GM12872 (cell line): ENCODE results near the gene UCHL5.

Experiments
- TF ChIP-seq, protein P1 (sequence below): IDR thresholded peaks from 3 replicates; pipeline ENCODE4 v1.5.1; 2011; ENCODE audit warnings: low read depth, mild to moderate bottlenecking, low read length, moderate library complexity; ENCODE audit not compliant: insufficient read depth

UCHL5 gene

DNA sequence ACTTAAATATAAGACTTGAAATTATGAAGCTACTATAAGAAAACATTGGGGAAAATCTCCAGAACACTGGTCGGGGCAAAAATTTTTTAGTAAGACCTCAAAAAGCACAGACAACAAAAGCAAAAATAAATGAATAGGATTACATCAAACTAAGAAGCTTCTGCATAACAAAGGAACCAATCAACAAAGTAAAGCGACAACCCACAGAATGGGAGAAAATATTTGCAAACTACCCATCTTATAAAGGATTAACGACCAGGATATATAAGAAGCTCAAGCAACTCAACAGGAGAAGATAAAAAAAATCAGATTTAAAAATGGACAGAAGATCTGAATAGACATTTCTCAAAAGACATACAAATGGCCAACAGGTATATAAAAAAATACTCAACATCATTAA, 19.1 kb downstream of the UCHL5 start:
- TF ChIP-seq, protein P1, sequence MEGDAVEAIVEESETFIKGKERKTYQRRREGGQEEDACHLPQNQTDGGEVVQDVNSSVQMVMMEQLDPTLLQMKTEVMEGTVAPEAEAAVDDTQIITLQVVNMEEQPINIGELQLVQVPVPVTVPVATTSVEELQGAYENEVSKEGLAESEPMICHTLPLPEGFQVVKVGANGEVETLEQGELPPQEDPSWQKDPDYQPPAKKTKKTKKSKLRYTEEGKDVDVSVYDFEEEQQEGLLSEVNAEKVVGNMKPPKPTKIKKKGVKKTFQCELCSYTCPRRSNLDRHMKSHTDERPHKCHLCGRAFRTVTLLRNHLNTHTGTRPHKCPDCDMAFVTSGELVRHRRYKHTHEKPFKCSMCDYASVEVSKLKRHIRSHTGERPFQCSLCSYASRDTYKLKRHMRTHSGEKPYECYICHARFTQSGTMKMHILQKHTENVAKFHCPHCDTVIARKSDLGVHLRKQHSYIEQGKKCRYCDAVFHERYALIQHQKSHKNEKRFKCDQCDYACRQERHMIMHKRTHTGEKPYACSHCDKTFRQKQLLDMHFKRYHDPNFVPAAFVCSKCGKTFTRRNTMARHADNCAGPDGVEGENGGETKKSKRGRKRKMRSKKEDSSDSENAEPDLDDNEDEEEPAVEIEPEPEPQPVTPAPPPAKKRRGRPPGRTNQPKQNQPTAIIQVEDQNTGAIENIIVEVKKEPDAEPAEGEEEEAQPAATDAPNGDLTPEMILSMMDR: no peak

DNA sequence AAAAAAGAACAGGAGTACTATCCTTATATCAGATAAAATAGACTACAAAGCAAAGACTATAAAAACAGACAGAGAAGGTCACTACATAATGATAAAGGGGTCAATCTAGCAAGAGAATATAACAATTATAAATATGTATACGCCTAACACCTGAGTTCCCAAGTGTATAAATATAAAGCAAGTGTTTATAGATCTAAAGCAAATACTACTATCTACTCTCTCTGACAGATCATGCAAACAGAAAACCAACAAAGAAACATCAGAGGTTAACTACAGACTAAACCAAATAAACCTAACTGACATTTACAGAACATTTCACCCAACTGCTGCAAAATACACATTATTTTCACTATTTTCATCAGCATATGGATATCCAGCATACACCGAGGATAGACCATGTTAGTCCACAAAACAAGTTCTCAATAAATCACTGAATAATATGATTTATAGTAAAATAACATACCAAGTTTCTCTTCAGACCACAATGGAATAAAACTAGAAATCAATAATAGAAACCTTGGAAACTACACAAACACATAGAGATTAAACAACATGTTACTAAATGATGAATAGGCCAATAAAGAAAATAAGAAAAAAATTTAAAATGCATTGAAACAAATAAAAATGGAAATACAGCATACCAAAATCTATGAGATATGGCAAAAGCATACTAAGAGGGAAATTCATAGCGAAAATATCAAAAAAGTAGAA, 22.7 kb downstream of the UCHL5 start:
- TF ChIP-seq, protein P1: no peak

DNA sequence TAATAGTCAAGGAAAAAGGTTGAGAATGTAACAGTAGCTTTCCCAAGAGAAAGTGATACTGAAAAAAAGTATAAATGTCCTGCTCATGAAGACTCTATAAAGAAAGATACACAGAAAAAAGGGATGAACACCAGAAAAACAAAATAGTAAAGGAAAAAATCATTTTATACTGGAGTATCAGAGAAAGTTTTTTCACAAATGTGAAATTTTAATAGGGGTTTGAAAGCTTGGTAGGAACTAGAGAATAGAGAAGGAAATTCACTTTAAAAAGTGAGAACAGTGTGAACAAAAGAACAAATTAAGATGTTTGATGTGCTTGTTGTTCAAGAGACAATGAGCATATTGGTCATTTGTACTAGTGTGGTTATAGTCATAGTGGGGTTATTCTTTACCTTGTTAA, 25.6 kb downstream of the UCHL5 start:
- TF ChIP-seq, protein P1: no peak

DNA sequence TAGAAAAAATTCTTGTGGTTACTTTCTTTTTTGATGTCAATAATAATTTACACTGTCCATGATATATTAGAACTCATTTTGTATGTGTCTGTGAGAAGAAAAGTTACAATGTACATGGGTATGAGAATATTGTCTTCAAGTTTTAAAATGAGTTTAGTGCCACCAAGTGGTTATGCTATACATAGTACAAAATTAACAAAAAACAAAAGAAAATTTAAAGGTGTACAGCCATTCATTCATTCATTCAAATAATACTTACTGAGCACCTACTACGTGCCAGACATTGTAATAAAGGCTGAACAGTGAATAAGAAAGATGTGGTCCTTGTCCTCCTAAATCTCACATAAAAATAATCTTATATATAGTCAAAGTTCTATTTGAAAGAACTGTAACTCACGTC, 27.7 kb downstream of the UCHL5 start:
- TF ChIP-seq, protein P1: peak; percentile 20; the same call in 1 of the 3 replicates

DNA sequence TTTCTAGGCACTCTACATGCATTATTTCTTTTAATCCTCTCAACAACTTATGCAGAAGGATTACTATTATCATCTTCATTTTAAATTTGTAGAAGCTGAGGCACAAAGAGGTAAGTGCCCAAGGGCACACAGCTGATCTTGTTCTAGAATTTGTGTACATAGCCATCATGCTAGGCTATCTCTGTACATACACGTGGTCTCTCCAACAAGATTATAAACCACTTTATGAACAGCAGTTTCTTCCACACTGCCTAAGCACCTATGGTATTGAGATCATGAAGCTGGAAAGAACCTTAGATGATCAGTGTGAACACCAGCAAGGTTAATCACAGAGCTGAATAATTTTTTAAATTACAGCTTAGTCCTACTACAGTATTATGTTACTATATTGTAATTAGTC, 28.9 kb downstream of the UCHL5 start:
- TF ChIP-seq, protein P1: no peak

DNA sequence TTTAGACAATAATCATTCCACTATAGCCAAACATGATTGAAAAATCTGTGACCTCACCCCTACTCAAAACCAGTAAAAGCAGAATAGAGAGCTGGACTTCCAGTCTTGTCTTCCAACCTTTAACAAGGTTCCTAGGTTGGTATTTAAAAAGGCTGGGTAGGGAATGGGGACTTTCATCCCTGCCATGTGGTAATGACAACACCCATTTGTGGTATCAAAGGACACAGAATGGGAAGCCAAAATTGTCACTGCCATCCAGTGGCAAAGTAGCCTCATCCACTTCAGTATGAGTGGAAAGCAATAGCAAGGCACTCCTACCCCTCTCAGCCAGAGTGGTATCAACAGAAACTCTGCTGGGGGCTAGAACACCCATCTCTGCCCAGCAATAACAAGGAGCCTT, 33.9 kb downstream of the UCHL5 start:
- TF ChIP-seq, protein P1: no peak

DNA sequence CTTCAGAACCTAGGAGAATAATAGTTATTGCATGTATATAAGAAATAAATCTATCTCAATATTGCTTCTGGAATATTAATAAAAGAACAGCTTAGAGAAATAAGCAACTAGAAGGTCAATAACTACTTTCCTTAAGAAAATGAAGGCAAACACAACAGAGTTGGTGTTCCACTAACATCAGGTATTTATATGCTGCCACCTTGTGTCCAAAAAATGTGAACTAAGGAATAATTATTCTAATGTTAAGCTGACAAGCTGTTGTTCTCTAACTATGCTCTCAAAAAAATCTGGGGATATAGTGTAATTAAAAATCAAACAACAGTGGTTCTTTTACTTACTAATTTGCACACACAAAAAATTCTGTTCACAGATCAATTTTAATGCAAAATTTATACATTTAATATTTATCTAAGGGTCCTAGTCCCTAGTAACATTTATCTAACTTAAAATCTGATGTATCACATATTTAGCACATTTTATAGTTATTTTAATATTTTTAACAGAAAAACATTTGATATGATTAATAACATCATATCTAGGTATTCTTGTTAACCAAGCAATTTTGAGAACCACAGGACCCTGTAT, 39.6 kb downstream of the UCHL5 start:
- TF ChIP-seq, protein P1: peak; percentile 40; the same call in 2 of the 3 replicates
